GM06990 (cell line): Measurements from ENCODE around the gene SSBP2.
"Not testable (repeated sequence)": the region's sequence is repeated elsewhere in the genome, so short reads cannot be mapped to it uniquely, and the experiment has no call there.

Source experiments
- DNase-seq: peaks from one replicate; pipeline ENCODE4 v3.0.0-alpha.2; 2011; ENCODE audit not compliant: insufficient read length; ENCODE audit errors: extremely low read depth
- H3K27me3 ChIP-seq: replicated peaks from 2 replicates; pipeline ENCODE4 v1.6.0; 2011; ENCODE audit warnings: low read length; ENCODE audit not compliant: control insufficient read depth, insufficient read depth
- H3K36me3 ChIP-seq: 2 replicates; pipeline ENCODE4 v1.5.1; 2011; ENCODE audit warnings: low read length; ENCODE audit not compliant: control insufficient read depth, insufficient read depth
- H3K4me3 ChIP-seq: replicated peaks from 2 replicates; pipeline ENCODE4 v1.5.1; 2011; ENCODE audit warnings: low read depth, mild to moderate bottlenecking, control low read depth, low read length
- TF ChIP-seq, protein P1 (sequence below): IDR thresholded peaks from 2 replicates; pipeline ENCODE4 v1.5.1; 2011; ENCODE audit warnings: low read length, control low read depth, mild to moderate bottlenecking, inconsistent platforms; ENCODE audit not compliant: insufficient read depth, poor library complexity, severe bottlenecking

Gene SSBP2

DNA sequence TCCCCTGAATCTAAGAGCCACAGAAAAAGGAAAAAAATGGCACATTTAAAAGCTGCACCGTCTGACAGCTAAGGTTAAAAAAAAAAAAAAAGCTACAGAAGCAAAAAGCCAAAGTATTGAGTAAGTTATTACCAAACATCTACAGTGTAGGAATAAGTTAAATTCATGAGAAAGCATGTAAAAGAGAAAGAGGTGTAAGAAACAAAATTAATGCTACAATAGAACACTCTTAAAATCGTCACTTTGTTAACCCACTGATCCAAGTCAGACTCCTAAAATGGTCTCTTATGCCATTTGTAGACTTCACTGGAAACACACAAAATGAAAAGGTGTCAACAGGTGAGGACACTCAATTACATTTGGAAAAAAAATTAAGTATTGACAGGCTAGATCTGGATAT, 120.2 kb downstream of the SSBP2 start:
- Histone ChIP-seq H3K27me3 (no peaks in the 10 kb centered on the region), H3K4me3 (no peak overlapping the region), H3K36me3 (no peaks in the 10 kb centered on the region; the same call in 1 of the 2 replicates)
- TF ChIP-seq, protein P1, sequence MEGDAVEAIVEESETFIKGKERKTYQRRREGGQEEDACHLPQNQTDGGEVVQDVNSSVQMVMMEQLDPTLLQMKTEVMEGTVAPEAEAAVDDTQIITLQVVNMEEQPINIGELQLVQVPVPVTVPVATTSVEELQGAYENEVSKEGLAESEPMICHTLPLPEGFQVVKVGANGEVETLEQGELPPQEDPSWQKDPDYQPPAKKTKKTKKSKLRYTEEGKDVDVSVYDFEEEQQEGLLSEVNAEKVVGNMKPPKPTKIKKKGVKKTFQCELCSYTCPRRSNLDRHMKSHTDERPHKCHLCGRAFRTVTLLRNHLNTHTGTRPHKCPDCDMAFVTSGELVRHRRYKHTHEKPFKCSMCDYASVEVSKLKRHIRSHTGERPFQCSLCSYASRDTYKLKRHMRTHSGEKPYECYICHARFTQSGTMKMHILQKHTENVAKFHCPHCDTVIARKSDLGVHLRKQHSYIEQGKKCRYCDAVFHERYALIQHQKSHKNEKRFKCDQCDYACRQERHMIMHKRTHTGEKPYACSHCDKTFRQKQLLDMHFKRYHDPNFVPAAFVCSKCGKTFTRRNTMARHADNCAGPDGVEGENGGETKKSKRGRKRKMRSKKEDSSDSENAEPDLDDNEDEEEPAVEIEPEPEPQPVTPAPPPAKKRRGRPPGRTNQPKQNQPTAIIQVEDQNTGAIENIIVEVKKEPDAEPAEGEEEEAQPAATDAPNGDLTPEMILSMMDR, result no peak
- DNase-seq, result no peak

DNA sequence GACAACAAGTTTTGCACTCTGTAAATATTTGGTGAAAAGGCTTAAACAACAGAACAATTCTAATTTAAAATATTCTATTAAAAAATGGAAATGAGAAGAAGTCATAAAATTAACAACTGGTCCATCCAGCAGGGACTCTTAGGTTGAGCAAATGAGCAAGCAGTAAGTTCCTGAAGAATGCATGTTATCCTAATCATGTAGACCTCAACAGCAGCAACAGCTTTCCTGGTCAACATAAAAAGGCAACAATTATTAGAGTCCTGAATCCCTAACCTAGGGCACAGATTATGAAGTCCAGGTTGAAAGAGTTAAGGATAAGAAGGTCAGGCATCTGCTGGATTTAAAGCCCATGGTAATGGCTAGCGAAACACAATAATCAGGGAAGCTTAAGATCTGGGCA, 120.9 kb downstream of the SSBP2 start:
- DNase-seq, result no peak
- H3K4me3 ChIP-seq, result no peak overlapping the region
- no peaks in the 10 kb centered on the region for H3K27me3 ChIP-seq
- H3K36me3 ChIP-seq, result no peaks in the 10 kb centered on the region; the same call in 1 of the 2 replicates
- TF ChIP-seq, protein P1, result no peak

DNA sequence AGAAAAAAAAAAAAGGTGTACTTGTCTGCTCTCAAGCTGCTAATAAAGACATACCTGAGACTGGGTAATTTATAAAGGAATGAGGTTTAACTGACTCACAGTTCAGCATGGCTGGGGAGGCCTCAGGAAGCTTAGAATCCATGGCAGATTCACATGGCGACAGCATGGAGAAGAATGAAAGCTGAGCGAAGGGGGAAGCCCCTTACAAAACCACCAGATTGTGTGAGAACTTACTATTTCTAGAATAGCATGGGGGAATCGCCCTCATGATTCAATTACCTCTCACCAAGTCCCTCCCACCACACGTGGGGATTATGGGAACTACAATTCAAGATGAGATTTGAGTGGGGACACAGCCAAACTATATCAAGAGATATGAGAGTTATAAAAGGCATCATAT, 122.8 kb downstream of the SSBP2 start:
- not testable (repeated sequence) for H3K27me3 ChIP-seq, DNase-seq, H3K4me3 ChIP-seq, H3K36me3 ChIP-seq

DNA sequence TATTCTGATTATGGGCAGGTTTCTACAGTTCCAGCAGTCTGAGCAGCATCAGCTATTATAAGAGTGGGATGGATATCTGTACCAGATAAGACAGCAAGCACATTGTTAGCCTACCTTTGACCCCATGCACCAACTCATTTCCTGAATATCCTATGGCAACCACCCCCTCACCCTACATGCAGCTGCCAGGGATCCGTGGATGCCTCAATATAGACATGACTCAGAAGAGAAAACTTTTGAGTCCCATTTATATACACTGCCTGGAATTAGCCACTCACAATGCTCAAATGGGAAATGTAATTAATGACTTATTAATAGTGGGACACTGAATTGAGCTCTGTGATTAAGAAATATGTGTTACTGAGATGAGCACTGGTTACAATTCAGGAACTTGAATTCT, 124.4 kb downstream of the SSBP2 start:
- DNase-seq, result no peak
- H3K4me3 ChIP-seq, result no peak overlapping the region
- H3K36me3 ChIP-seq, result no peaks in the 10 kb centered on the region; the same call in 1 of the 2 replicates
- TF ChIP-seq, protein P1, result no peak
- H3K27me3 ChIP-seq, result no peaks in the 10 kb centered on the region

DNA sequence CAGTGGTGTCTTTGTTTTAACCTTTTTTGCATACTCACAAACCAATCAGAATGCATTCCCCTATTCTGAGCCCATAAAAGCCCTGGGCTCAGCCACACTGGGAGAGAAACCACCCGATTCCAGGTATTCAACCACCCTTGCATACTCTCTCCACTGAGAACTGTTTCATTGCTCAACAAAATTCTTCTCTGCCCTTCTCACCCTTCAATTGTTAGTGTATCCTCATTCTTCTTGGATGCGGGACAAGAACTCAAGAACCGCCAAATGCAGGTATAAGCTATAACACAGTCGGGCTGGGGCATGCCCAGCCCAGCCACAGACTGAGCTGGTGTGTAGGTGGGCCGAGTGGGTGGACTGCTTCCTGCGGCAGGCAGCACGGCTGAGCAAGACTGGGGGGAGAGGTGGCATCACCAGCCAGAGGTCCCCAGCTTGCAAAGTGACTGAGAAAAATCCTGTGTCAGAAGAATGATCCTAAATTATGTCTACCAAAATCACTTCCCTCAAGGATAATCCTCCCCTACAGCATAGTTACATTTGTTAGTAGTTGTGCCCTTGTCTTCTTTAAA, 141.0 kb downstream of the SSBP2 start:
- no peak for DNase-seq
- no peak overlapping the region for H3K4me3 ChIP-seq
- no peaks in the 10 kb centered on the region for H3K27me3 ChIP-seq
- TF ChIP-seq, protein P1, result no peak
- no peaks in the 10 kb centered on the region for H3K36me3 ChIP-seq

DNA sequence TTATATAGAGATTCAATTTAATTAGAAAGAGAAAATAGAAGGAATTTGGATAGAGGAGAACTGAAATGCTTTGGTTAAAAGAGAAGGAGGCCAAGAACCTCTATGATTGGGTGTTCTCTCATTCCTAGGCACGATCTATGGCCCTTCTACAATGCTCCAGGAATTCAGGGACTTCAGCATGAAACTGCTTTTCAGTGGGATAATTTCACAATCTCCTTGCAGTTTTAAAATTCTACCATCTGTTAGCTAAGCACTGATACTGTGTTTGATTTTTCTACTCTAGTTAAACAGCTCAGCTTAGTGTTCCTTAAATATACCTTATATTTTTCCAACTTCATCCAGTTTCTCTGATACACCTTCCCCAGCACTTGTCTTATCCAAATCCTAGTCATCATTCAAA, 141.9 kb downstream of the SSBP2 start:
- TF ChIP-seq, protein P1, result no peak
- Histone ChIP-seq H3K4me3 (no peak overlapping the region), H3K27me3 (no peaks in the 10 kb centered on the region), H3K36me3 (no peaks in the 10 kb centered on the region)
- DNase-seq, result no peak
